PC-9 (cell line): ENCODE results near the gene LRP8.

ENCODE experiments used
- CTCF ChIP-seq: fragments of 200-600 bp; sonication (generic); conservative IDR thresholded peaks from 2 replicates; pipeline ENCODE4 v1.6.1; 2017; ENCODE audit warnings: mixed run types, antibody characterized with exemption, mild to moderate bottlenecking, moderate library complexity
- EZH2 ChIP-seq: fragments of 200-600 bp; sonication (generic); IDR thresholded peaks from 2 replicates; pipeline ENCODE4 v1.8.0; 2017; ENCODE audit warnings: antibody characterized with exemption, low read depth

GRCh38 chr1:53362270-53362669 lies 34.4 kb upstream of the LRP8 start:
- TF ChIP-seq CTCF (no peak), EZH2 (no peak)
